Suprapubic skin (tissue), 4 donors: ENCODE measurements around the gene EFCAB6. TPM values are rescaled to one million over a fixed set of nuclear protein-coding genes. Genes with fewer than 3 reads are reported as not detected.

Source experiments
- DNase-seq, 2 donors: peaks; one replicate each; pipeline ENCODE4 v3.0.0-alpha.2; 2019; ENCODE audit warnings: low spot score in 2 of 2
- H3K27ac ChIP-seq: fragments of 200-600 bp; sonication (generic); one replicate; pipeline ENCODE4 v1.5.1; 2019
- H3K27me3 ChIP-seq: fragments of 200-600 bp; sonication (generic); one replicate; pipeline ENCODE4 v1.5.1; 2019
- H3K36me3 ChIP-seq: fragments of 200-600 bp; sonication (generic); one replicate; pipeline ENCODE4 v1.5.1; 2019
- H3K4me1 ChIP-seq: fragments of 200-600 bp; sonication (generic); one replicate; pipeline ENCODE4 v1.5.1; 2019
- H3K4me3 ChIP-seq: fragments of 200-600 bp; sonication (generic); one replicate; pipeline ENCODE4 v1.5.1; 2019; ENCODE audit warnings: mild to moderate bottlenecking
- H3K9me3 ChIP-seq: fragments of 200-600 bp; sonication (generic); one replicate; pipeline ENCODE4 v1.5.1; 2019
- EP300 ChIP-seq: sonication (generic); formaldehyde crosslinking; IDR thresholded peaks from one replicate; pipeline ENCODE4 v1.6.1; 2017; ENCODE audit warnings: antibody characterized with exemption
- POLR2A ChIP-seq, 2 donors: fragments of 450-650 bp; IDR thresholded peaks; one replicate each; pipeline ENCODE4 v1.6.1; 2017; ENCODE audit warnings: antibody characterized with exemption in 2 of 2, mild to moderate bottlenecking in 2 of 2, moderate library complexity in 2 of 2
- POLR2AphosphoS5 ChIP-seq, 3 donors: sonication (generic); formaldehyde crosslinking; IDR thresholded peaks; one replicate each; pipeline ENCODE4 v1.6.1; 2017; ENCODE audit warnings: antibody characterized with exemption in 3 of 3
- WGBS: methylation state at CpG from one replicate; pipeline ENCODE4 v1.1.5; 2018; 5-methylcytosine and 5-hydroxymethylcytosine counted together
- total RNA-seq, 4 donors: library from RNA; depleted of rRNA; stranded (reverse); fragments of >200 nt; gene quantifications; one replicate each; pipeline ENCODE4 v1.1.0, GENCODE V29; 2016
- TF ChIP-seq, protein P1 (sequence below), 2 donors: fragments of 200-600 bp in 1 of 2; fragments of 450-650 bp in 1 of 2; sonication (generic) in 1 of 2; IDR thresholded peaks; one replicate each; pipeline ENCODE4 v1.5.1; 2016 to 2019; ENCODE audit warnings: antibody characterized with exemption in 2 of 2, mild to moderate bottlenecking in 1 of 2, moderate library complexity in 1 of 2

The EFCAB6 gene
- total RNA-seq, 4 donors from 2014 or later = 1.9 to 4.9 (median 2.9) TPM

DNA sequence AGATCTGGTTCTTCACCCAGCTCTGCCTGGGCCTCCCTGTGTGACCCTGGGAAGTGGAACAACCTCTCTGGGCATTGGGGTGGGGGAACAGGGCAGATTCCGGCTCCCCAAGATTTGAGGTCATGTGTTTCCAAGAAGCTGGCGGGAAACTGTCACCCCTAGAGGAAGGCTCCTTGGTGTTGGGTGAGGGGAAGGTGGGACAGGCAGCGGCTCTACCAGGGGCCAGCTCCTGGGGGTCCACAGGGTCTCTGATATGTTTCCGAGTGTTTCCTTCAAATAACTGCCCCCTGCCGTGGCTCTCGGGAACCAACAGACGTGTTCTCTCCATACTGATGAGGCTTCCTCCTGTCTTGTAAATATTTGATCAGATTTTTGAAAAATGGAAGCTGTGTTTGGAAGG is 321.8 kb downstream of the EFCAB6 start:
- Histone ChIP-seq H3K27ac (no peak overlapping the region), H3K27me3 (peaks cover 25% of the 10 kb centered on the region), H3K4me1 (no peaks in the 10 kb centered on the region), H3K36me3 (no peaks in the 10 kb centered on the region), H3K4me3 (no peak overlapping the region), H3K9me3 (no peaks in the 10 kb centered on the region)
- WGBS = 83% methylated on average over 5 of the region's 7 CpGs
- no peak for TF ChIP-seq POLR2A (IDR thresholded peaks at IDR 0.05)
- no peak for TF ChIP-seq EP300
- TF ChIP-seq, protein P1, sequence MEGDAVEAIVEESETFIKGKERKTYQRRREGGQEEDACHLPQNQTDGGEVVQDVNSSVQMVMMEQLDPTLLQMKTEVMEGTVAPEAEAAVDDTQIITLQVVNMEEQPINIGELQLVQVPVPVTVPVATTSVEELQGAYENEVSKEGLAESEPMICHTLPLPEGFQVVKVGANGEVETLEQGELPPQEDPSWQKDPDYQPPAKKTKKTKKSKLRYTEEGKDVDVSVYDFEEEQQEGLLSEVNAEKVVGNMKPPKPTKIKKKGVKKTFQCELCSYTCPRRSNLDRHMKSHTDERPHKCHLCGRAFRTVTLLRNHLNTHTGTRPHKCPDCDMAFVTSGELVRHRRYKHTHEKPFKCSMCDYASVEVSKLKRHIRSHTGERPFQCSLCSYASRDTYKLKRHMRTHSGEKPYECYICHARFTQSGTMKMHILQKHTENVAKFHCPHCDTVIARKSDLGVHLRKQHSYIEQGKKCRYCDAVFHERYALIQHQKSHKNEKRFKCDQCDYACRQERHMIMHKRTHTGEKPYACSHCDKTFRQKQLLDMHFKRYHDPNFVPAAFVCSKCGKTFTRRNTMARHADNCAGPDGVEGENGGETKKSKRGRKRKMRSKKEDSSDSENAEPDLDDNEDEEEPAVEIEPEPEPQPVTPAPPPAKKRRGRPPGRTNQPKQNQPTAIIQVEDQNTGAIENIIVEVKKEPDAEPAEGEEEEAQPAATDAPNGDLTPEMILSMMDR (IDR thresholded peaks at IDR 0.05) = no peak
- no peak for TF ChIP-seq POLR2AphosphoS5 (IDR thresholded peaks at IDR 0.05)
- DNase-seq = no peak

DNA sequence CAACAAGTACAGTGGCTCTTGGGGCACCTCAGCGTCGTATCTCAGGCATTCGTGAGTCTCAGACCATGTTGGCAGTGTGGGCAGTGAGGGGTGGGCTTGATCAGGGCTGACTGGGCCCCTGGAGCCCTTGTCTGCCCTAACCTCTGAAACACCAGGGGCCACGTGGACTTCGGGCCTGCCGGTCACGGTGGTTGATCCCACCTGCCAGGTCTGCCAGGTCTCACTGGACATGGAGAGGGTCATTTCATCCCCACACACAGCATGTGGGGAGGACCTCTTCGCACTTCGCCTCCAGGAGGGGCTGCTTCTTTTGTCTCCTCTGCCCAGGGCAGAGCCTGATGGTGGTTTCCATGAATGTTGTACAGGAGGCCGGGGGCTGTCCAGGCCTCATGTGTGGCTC is 323.2 kb downstream of the EFCAB6 start:
- Histone ChIP-seq H3K27ac (no peak overlapping the region), H3K36me3 (no peaks in the 10 kb centered on the region), H3K27me3 (peaks cover 25% of the 10 kb centered on the region), H3K4me3 (no peak overlapping the region), H3K4me1 (no peaks in the 10 kb centered on the region), H3K9me3 (no peaks in the 10 kb centered on the region)
- TF ChIP-seq, protein P1 (IDR thresholded peaks at IDR 0.05) = no peak
- TF ChIP-seq EP300 (no peak), POLR2AphosphoS5 (IDR thresholded peaks at IDR 0.05) (no peak), POLR2A (IDR thresholded peaks at IDR 0.05) (no peak)
- no peak for DNase-seq
- WGBS = 71% methylated on average over 5 of the region's 10 CpGs

GRCh38 chr22:43488031-43488866 is 323.9 kb downstream of the EFCAB6 start:
- DNase-seq = no peak
- 74% methylated on average over 18 of the region's 26 CpGs for WGBS
- Histone ChIP-seq H3K27me3 (peaks cover 25% of the 10 kb centered on the region), H3K9me3 (no peaks in the 10 kb centered on the region), H3K27ac (no peak overlapping the region), H3K4me1 (no peaks in the 10 kb centered on the region), H3K4me3 (no peak overlapping the region), H3K36me3 (no peaks in the 10 kb centered on the region)
- TF ChIP-seq POLR2A (IDR thresholded peaks at IDR 0.05) (no peak), POLR2AphosphoS5 (IDR thresholded peaks at IDR 0.05) (no peak), EP300 (no peak)
- TF ChIP-seq, protein P1 (IDR thresholded peaks at IDR 0.05) = no peak

DNA sequence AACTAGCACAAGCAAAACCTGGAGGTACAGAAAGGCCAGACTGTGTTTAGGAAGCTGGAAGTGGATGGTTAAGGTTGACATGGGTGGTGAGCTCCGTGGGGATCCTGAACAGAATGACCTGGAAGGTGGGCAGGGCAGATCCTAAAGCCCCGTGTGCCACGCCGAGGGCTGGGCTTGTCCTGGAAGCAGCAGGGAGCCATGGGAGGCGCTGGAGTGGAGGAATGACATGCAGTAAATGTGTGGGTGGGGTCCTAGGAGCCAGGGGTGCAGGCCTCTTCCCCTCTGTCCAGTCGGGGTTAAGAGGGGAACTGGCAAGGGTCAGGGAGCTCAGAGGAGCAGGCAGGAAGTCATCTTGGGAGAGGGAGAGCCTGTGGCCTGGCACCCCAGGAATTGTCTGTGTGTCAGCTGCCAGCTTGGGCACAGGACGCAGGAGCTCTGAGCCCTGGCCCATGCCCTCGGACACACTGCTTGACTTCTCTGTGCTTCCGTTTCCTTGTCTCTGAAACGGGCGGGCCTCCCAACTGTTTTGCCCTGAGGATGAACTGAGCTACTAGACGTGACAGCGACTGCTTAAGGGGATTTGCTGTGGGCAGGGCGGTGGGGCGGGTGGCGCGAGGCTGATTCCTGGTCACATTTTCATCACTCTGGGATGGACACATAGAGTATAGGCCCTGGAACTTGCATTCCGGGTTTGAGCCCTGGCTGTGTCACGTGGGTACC is 324.6 kb downstream of the EFCAB6 start:
- no peaks in the 10 kb centered on the region for H3K9me3 ChIP-seq
- H3K4me3 ChIP-seq = no peak overlapping the region
- H3K27me3 ChIP-seq = peaks cover 25% of the 10 kb centered on the region
- H3K4me1 ChIP-seq = no peaks in the 10 kb centered on the region
- no peaks in the 10 kb centered on the region for H3K36me3 ChIP-seq
- H3K27ac ChIP-seq = no peak overlapping the region
- no peak for DNase-seq
- TF ChIP-seq EP300 = no peak
- no peak for TF ChIP-seq POLR2A (IDR thresholded peaks at IDR 0.05)
- WGBS = 75% methylated on average over 16 of the region's 19 CpGs

DNA sequence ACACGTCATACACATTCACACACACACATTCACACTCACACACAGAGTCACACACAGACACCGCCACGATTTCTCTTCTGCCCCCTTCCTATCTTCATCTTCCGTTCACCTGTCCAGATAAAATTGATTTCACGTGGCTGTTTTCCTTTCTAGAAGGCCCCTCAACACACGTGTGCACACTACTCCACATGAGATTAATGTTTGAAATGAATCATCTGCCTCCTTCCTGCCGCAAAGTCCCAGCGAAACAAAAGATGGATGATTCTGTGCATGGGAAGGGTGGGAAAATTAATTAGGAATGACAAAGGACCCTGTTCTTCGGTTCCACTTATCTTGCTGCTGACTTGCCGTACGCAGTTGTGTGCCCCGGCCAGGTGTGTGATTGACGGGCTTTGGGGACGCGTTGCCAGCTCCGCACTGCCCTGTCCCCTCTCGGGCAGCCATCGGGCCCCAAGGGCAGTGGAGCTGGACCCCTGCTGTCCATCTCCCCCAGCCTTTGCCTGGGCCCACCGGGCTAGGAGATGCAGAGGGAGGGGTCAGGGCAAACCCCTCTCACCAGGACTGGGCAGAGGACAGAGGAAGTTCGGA is 326.5 kb downstream of the EFCAB6 start:
- 81% methylated on average over 19 of the region's 20 CpGs for WGBS
- no peak for DNase-seq
- Histone ChIP-seq H3K27me3 (peaks cover 25% of the 10 kb centered on the region), H3K4me3 (no peak overlapping the region), H3K4me1 (no peaks in the 10 kb centered on the region), H3K36me3 (no peaks in the 10 kb centered on the region), H3K9me3 (no peaks in the 10 kb centered on the region), H3K27ac (no peak overlapping the region)
- TF ChIP-seq POLR2AphosphoS5 (IDR thresholded peaks at IDR 0.05) = no peak
- TF ChIP-seq, protein P1 (IDR thresholded peaks at IDR 0.05) = no peak
- TF ChIP-seq POLR2A (IDR thresholded peaks at IDR 0.05) = no peak
- TF ChIP-seq EP300 = no peak
